Bronchial epithelial cell (primary cell): ENCODE measurements around the gene RADIL. TPM values are rescaled to one million over a fixed set of nuclear protein-coding genes. Genes with fewer than 3 reads are reported as not detected.

Experiments
- DNase-seq: peaks from one replicate; pipeline ENCODE4 v3.0.0-alpha.2; 2010; ENCODE audit warnings: low read depth
- FAIRE-seq: peaks from 2 replicates; lab custom pipeline; 2011; peaks lifted over from hg19 to GRCh38; lab: Jason Lieb, UNC
- H3K27me3 ChIP-seq: 2 replicates; pipeline ENCODE4 v1.5.1; 2011; ENCODE audit warnings: low read length; ENCODE audit not compliant: control insufficient read depth, insufficient read depth
- H3K36me3 ChIP-seq: 2 replicates; pipeline ENCODE4 v1.5.1; 2011; ENCODE audit warnings: low read length; ENCODE audit not compliant: control insufficient read depth, insufficient read depth
- H3K4me3 ChIP-seq: 2 replicates; pipeline ENCODE4 v1.5.1; 2011; ENCODE audit warnings: mild to moderate bottlenecking, low read depth, low read length, control low read depth
- total RNA-seq: library from RNA; depleted of rRNA; stranded (reverse); fragments of >200 nt; gene quantifications from 2 replicates; pipeline ENCODE4 v1.2.1, GENCODE V29; 2014
- TF ChIP-seq, protein P1 (sequence below): IDR thresholded peaks from 2 replicates; pipeline ENCODE4 v1.5.1; 2011; ENCODE audit warnings: mild to moderate bottlenecking, moderate library complexity, low read length, control low read depth, inconsistent platforms; ENCODE audit not compliant: insufficient read depth, severe bottlenecking

The RADIL gene
- total RNA-seq, 1 donor from 2014 or later = under 0.01 TPM

DNA sequence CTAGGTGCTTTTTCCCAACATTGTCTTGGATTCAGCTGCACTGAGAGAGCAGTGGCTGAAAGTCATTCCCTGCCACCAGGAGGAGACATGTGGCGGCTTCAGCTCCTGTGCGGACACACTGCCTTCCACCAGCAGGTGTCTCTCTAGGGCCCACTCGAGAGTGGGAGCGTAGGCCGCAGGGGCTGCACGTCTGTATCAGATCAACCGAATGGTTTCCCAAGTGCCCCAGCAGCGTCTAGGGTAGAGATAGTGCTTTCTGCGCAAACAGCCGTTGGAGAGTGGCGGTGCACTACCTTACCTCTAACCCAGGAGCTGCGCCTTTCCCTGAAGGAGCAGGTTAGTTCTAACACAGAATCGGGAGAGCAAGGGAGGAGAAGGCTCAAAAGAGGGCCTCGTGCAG is 53.3 kb downstream of the RADIL start:
- TF ChIP-seq, protein P1, sequence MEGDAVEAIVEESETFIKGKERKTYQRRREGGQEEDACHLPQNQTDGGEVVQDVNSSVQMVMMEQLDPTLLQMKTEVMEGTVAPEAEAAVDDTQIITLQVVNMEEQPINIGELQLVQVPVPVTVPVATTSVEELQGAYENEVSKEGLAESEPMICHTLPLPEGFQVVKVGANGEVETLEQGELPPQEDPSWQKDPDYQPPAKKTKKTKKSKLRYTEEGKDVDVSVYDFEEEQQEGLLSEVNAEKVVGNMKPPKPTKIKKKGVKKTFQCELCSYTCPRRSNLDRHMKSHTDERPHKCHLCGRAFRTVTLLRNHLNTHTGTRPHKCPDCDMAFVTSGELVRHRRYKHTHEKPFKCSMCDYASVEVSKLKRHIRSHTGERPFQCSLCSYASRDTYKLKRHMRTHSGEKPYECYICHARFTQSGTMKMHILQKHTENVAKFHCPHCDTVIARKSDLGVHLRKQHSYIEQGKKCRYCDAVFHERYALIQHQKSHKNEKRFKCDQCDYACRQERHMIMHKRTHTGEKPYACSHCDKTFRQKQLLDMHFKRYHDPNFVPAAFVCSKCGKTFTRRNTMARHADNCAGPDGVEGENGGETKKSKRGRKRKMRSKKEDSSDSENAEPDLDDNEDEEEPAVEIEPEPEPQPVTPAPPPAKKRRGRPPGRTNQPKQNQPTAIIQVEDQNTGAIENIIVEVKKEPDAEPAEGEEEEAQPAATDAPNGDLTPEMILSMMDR = peak; percentile 59
- no peaks in the 10 kb centered on the region for H3K27me3 ChIP-seq
- no peaks in the 10 kb centered on the region for H3K36me3 ChIP-seq
- DNase-seq (peak; percentile 9), FAIRE-seq (no peak)
- H3K4me3 ChIP-seq = no peak overlapping the region

DNA sequence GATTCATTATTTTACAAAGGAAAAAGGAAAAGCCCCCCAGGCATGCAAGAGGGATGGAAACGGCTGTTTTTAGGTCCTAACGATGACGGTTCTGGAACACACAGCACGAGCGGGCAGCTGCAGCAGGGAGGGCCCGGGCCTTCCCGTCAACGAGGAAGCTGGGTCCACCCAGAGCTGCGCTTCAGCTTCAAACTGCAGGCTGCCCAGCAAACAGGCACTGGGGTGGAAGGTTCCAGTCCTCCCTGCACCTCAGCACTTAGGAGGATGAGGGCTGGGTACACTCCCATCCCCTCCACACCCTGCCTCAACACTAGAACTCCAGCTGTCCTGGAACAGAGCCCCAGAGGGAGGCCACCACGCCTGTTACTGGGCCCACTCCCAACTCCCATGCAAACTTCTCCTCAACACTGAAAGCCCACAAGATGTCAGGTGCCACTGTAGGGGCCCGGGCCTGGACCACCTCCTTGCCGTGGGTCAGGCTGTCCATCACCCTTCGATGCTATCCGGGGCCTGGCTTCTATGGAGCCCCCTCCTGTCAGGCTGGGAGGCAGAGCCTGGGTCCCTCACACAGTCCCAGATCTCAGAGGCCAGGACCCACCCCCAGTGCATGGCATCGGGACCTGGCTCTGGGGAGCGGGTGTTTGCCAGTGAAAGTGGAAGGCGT is 54.7 kb downstream of the RADIL start:
- Histone ChIP-seq H3K36me3 (no peaks in the 10 kb centered on the region), H3K4me3 (no peak overlapping the region), H3K27me3 (no peaks in the 10 kb centered on the region)
- TF ChIP-seq, protein P1 = no peak
- FAIRE-seq (no peak), DNase-seq (no peak)

DNA sequence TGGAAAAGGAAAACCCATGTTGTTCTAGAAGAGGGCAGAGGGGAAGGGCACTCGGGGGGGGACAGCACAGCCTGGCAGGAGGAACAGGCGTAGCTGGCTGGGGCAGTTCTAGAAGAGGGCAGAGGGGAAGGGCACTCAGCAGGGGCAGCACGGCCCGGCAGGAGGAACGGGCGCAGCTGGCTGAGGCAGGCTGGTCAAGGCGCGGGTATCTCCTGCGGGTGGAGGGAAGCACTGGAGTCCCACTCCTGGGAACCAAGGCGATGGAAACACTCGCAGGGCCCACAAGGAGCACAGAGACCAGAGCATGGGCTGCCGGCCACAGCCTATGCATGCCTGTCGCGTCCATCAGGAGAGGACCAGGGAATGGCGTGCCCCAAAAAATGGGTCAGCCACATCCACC is 58.4 kb downstream of the RADIL start:
- no peaks in the 10 kb centered on the region for H3K27me3 ChIP-seq
- no peak overlapping the region for H3K4me3 ChIP-seq
- FAIRE-seq (no peak), DNase-seq (no peak)
- H3K36me3 ChIP-seq = no peaks in the 10 kb centered on the region
- TF ChIP-seq, protein P1 = no peak

DNA sequence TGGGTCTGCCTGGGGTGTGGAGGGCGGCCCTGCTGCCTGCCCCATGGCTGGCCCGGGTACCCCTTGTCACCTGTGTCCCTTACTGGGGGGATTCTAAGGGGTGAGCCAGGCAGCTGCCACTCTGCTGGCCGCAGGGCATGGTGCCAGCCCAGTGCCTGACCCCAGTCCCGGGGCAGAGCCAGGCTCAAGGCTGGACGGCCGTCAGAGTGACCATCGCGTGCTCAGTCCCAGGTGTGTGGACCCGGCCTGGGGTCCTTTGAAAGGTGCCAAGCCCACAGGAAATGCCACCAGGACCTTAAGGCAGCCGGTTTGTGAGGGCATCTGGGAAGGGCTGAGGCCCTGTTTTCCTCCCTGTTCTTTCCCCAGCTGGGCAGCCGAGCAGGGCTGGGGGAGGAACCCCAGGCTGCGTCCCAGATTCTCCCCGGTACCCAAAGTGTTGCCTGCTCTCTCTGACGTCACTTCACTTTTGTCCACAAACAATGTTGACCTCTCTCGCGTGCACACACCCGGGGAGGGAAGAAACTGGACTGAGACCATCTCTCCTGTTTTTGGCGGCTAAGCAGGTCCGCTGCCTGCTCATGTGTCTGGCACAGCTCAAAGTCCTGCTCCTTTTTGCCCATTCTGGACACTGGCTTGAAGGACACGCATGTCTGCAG is 59.3 kb downstream of the RADIL start:
- DNase-seq (no peak), FAIRE-seq (no peak)
- H3K36me3 ChIP-seq = no peaks in the 10 kb centered on the region
- H3K27me3 ChIP-seq = no peaks in the 10 kb centered on the region
- H3K4me3 ChIP-seq = no peak overlapping the region
- TF ChIP-seq, protein P1 = no peak

DNA sequence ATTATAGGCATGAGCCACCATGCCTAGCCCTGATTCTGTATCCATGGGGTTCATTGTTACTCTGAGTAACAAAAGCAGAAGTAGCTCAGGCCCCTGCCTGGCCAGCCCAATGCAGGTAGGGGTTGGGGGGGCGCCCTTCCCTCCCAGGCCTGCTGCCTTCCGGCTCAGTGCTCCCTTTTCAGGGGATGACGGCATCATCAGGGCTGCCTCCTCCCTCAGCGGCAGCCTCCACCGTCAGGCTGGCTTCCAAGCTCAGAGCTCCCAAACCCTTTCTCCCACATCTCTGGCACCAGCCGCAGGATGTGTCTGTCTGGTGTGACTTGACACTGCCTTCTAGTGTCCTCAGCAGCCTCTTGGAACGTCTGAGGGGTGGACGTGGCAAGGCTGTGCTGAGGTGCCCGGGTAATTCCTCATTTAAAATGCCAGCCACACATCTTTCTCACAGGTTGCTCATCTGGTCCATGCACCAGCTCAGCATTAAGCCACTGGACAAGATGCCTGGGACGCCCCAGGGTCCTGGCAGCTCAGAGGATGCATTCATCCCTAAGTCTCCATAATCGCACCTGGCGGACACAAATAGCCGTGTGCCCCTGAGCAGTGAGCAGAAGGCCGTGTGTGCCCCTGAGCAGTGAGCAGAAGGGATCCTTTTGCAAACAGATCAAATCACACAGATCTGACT is 59.9 kb downstream of the RADIL start:
- DNase-seq (no peak), FAIRE-seq (no peak)
- H3K4me3 ChIP-seq = no peak overlapping the region
- TF ChIP-seq, protein P1 = no peak
- no peaks in the 10 kb centered on the region for H3K27me3 ChIP-seq
- H3K36me3 ChIP-seq = no peaks in the 10 kb centered on the region
